Progenitor cell of endocrine pancreas (in vitro differentiated cells): ENCODE data around the gene NAV3. TPM values are rescaled to one million over a fixed set of nuclear protein-coding genes. Genes with fewer than 3 reads are reported as not detected.

Experiments
- DNase-seq: peaks from one replicate; pipeline ENCODE4 v3.0.0; 2021; ENCODE audit warnings: low spot score; ENCODE audit not compliant: unreplicated experiment
- H3K27ac Mint-ChIP-seq: 2 replicates; pipeline ENCODE4 v1.8.0; 2021; ENCODE audit warnings: mild to moderate bottlenecking, moderate library complexity, mixed read lengths
- H3K27me3 Mint-ChIP-seq: 2 replicates; pipeline ENCODE4 v1.8.0; 2021; ENCODE audit warnings: mixed read lengths
- H3K36me3 Mint-ChIP-seq: 2 replicates; pipeline ENCODE4 v1.8.0; 2022; ENCODE audit warnings: mixed read lengths; ENCODE audit not compliant: insufficient read depth
- H3K4me1 Mint-ChIP-seq: 2 replicates; pipeline ENCODE4 v1.8.0; 2021; ENCODE audit warnings: low read depth, mixed read lengths
- H3K4me3 Mint-ChIP-seq: 2 replicates; pipeline ENCODE4 v1.8.0; 2021; ENCODE audit warnings: low read depth, mild to moderate bottlenecking, moderate library complexity, mixed read lengths
- H3K9me3 Mint-ChIP-seq: 2 replicates; pipeline ENCODE4 v1.8.0; 2021; ENCODE audit warnings: low read depth, mixed read lengths
- CTCF ChIP-seq: fragments of 200-600 bp; sonication (generic); IDR thresholded peaks from one replicate; pipeline ENCODE4 v1.5.0; 2021; ENCODE audit warnings: antibody characterized with exemption, mild to moderate bottlenecking; ENCODE audit not compliant: unreplicated experiment
- total RNA-seq: library from RNA; stranded (reverse); gene quantifications from 2 replicates; pipeline ENCODE4 v1.2.1, GENCODE V29; 2021

The NAV3 gene
- total RNA-seq, 1 donor from 2014 or later, result 11.5 TPM

- Mint-ChIP-seq H3K36me3 (no peaks in the 10 kb centered on the region), H3K4me3 (no peak overlapping the region), H3K27ac (no peak overlapping the region), H3K9me3 (peaks cover 10% of the 10 kb centered on the region), H3K27me3 (peaks cover 43% of the 10 kb centered on the region), H3K4me1 (peaks cover 9% of the 10 kb centered on the region)
- no peak for TF ChIP-seq CTCF
- no peak for DNase-seq
Observed at GRCh38 chr12:78156751-78157150, 326.1 kb downstream of the NAV3 start.

GRCh38 chr12:78157199-78157598 is 326.5 kb downstream of the NAV3 start:
- H3K4me3 Mint-ChIP-seq, result no peak overlapping the region
- H3K27ac Mint-ChIP-seq, result no peak overlapping the region
- TF ChIP-seq CTCF, result no peak
- H3K27me3 Mint-ChIP-seq, result peaks cover 43% of the 10 kb centered on the region
- H3K9me3 Mint-ChIP-seq, result peaks cover 10% of the 10 kb centered on the region
- H3K36me3 Mint-ChIP-seq, result no peaks in the 10 kb centered on the region
- DNase-seq, result no peak
- peaks cover 9% of the 10 kb centered on the region for H3K4me1 Mint-ChIP-seq

- no peaks in the 10 kb centered on the region for H3K9me3 Mint-ChIP-seq
- no peak for TF ChIP-seq CTCF
- DNase-seq, result no peak
- H3K4me1 Mint-ChIP-seq, result no peaks in the 10 kb centered on the region
- no peak overlapping the region for H3K4me3 Mint-ChIP-seq
- peaks cover 12% of the 10 kb centered on the region for H3K27me3 Mint-ChIP-seq
- H3K27ac Mint-ChIP-seq, result no peak overlapping the region
- H3K36me3 Mint-ChIP-seq, result no peaks in the 10 kb centered on the region
Observed at GRCh38 chr12:78164154-78164553, 333.5 kb downstream of the NAV3 start.

- H3K27ac Mint-ChIP-seq, result no peak overlapping the region
- H3K9me3 Mint-ChIP-seq, result no peaks in the 10 kb centered on the region
- no peaks in the 10 kb centered on the region for H3K4me1 Mint-ChIP-seq
- TF ChIP-seq CTCF, result no peak
- H3K27me3 Mint-ChIP-seq, result peaks cover 9% of the 10 kb centered on the region
- H3K36me3 Mint-ChIP-seq, result no peaks in the 10 kb centered on the region
- no peak for DNase-seq
- H3K4me3 Mint-ChIP-seq, result no peak overlapping the region
Observed at GRCh38 chr12:78167510-78167909, 336.8 kb downstream of the NAV3 start.

- H3K4me3 Mint-ChIP-seq, result no peak overlapping the region
- H3K9me3 Mint-ChIP-seq, result no peaks in the 10 kb centered on the region
- no peak for DNase-seq
- peaks cover 4% of the 10 kb centered on the region for H3K27me3 Mint-ChIP-seq
- no peaks in the 10 kb centered on the region for H3K36me3 Mint-ChIP-seq
- no peak for TF ChIP-seq CTCF
- no peak overlapping the region for H3K27ac Mint-ChIP-seq
- H3K4me1 Mint-ChIP-seq, result no peaks in the 10 kb centered on the region
Observed at GRCh38 chr12:78171061-78171460, 340.4 kb downstream of the NAV3 start.
